Right hindlimb (tissue), 1 donor: Measurements from ENCODE around the gene WDR41.
"Not testable (repeated sequence)": the region's sequence is repeated elsewhere in the genome, so short reads cannot be mapped to it uniquely, and the experiment has no call there.

Experiments used
- DNase-seq: peaks from one replicate; pipeline ENCODE4 v3.0.0-alpha.2; 2018

Gene WDR41

DNA sequence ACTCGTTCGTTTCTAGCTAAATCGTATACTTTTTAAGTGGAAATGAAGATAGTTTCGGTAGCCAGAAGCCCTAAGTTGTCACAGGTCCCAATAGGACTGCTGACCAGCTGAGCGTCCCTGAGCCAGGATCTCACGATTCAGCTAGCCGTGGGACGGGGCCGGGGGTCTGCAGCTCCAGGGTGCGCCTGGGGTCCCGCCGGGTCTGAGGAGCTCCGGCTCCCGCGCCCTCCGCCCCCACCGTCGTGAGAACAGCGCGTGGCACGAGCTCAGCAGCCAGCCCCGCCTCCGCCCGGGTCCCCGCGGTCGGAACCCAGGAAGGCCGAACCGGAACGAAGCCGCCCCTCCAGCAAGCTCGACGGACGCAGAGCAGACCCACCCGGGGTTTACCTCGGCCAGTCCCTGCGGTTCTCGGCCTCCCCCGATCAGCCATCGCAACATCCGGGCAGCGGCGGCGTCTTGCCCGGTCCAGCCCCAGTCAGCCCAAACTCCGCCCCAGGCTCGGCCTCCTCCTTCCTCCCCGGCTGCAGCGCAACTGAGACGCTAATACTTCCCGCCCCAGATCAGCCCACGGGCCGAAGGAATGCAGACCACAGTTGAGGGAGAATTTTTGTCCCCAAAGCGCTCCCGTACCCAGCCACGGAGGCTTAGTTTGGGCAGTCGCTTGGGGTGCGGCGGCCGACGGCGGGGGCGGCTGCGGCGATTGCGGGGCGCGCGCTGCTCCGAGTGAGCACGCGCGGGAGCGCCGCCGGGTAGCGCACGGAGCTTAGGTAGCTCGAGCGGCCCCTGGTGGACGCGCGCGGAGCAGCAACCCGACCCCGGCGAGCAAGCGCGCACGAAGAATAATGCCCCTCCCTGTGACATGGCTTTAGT, at the start of gene WDR41:
Gene WDR41 (minus strand): TSS at position 534 of the 870 bp plus-strand sequence. CDS start 96 bp downstream, at position 438.
- DNase-seq, result peak; percentile 98

GRCh38 chr5:77531297-77531696, 39.2 kb upstream of the WDR41 start:
- DNase-seq, result no peak

DNA sequence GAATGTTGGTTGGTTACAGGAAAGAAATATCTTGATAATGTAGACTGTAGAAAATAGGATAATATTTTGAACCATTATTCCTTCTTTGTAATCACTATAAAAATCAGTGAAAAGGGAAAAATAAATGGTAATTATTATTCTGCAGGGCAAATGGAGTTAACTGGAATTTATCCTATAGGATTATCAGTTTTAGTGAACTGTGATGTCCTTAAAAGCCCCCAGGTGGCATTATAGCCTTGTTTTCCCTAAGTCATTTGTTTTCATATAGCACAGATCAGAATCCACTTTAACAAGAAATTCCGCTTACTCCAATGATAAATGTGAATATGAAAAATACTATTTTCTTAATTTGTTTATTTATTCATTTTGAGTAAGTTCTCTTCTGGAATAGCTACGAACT, 26.2 kb upstream of the WDR41 start:
- no peak for DNase-seq

- no peak for DNase-seq
Measured at GRCh38 chr5:77514457-77514856, 22.3 kb upstream of the WDR41 start.

- no peak for DNase-seq
Measured at GRCh38 chr5:77513321-77513720, 21.2 kb upstream of the WDR41 start.

GRCh38 chr5:77501132-77501531, 9.0 kb upstream of the WDR41 start:
- not testable (repeated sequence) for DNase-seq

- no peak for DNase-seq
Measured at GRCh38 chr5:77499973-77500372, 7.9 kb upstream of the WDR41 start.

- DNase-seq, result no peak
Measured at GRCh38 chr5:77499441-77499840, 7.3 kb upstream of the WDR41 start.

DNA sequence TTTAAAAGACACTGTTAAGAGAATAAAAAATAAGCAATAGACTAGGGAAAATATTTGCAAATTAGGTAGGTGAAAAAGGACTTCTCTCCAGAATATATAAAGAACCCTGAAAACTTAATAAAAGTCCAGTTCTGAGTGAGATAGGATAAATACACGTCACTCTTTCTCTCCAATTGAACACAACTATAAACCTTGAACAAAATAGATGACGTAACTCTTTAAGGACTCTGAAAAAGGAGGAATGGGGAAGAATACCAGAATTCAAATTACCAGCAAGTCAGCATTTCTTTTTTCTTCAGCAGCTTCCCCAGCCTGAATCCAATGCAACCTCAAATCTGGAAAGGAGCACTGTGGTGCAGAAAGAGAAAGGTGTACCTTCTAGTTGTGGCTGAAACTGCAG, 6.8 kb upstream of the WDR41 start:
- DNase-seq, result no peak

DNA sequence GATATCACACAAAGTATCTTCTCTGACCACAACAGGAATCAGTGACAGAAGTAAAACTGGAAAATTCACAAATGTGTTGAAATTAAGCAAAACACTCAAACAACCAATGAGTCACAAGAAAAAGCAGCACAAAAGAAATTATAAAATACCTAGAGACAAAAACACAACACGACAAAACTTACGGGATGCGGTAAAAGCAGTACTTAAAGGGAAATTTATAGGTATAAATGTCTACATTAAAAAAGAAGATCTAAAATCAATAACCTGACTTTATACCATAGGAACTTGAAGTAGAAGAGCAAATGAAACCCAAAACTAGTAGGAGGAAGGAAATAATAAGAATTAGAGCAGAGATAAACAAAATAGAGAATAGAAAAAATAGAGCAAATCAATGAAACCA, 2.8 kb upstream of the WDR41 start:
- DNase-seq, result no peak

- DNase-seq, result no peak
Measured at GRCh38 chr5:77492653-77493000, 511 bp upstream of the WDR41 start.

DNA sequence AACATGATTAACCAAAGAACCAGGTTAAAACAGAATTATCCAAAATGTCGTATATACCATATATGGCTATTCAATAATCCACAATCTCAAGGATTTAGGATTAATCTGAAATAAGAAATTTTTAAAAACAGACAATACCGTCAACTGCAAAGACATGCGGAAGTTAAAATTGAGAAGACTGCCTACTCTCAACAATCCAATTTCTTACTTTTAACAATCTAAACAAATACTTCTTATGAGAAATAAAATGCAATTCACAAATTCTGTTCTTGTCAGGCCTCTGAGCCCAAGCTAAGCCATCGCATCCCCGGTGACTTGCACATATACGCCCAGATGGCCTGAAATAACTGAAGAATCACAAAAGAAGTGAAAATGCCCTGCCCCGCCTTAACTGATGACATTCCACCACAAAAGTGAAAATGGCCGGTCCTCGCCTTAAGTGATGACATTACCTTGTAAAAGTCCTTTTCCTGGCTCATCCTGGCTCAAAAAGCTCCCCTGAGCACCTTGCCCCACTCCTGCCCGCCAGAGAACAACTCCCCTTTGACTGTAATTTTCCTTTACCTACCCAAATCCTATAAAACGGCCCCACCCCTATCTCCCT, 1.3 kb downstream of the WDR41 start:
- peak; percentile 21 for DNase-seq

- no peak for DNase-seq
Measured at GRCh38 chr5:77486344-77486962, 5.7 kb downstream of the WDR41 start.

DNA sequence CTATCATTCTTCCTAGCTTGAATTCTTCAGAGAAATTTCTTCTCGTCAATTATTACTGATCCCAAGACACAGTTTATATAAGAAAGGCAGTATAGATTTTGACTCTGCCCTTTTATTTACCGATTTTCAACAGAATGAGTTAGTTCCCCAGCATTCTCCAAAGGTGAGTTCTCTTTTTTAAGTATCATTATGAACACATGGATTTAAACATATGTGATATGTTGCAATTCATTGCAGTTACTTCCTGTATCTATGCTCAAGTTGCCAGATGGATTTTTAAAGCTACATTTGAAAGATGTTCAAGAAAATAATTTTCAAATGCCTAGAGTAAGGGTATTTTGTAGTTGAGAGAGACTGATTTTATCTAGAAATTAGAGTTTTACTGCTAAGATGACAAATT, 8.4 kb downstream of the WDR41 start:
- DNase-seq, result no peak

DNA sequence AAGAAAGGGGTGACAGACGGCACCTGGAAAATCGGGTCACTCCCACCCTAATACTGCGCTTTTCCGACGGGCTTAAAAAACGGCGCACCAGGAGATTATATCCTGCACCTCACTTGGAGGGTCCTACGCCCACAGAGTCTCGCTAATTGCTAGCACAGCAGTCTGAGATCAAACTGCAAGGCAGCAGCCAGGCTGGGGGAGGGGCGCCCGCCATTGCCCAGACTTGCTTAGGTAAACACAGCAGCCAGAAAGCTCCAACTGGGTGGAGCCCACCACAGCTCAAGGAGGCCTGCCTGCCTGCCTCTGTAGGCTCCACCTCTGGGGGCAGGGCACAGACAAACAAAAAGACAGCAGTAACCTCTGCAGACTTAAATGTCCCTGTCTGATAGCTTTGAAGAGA, 17.1 kb downstream of the WDR41 start:
- DNase-seq, result not testable (repeated sequence)

GRCh38 chr5:77468875-77469274, 23.2 kb downstream of the WDR41 start:
- DNase-seq, result not testable (repeated sequence)

- DNase-seq, result no peak
Measured at GRCh38 chr5:77463905-77464304, 28.2 kb downstream of the WDR41 start.

GRCh38 chr5:77461287-77461686, 30.8 kb downstream of the WDR41 start:
- no peak for DNase-seq

DNA sequence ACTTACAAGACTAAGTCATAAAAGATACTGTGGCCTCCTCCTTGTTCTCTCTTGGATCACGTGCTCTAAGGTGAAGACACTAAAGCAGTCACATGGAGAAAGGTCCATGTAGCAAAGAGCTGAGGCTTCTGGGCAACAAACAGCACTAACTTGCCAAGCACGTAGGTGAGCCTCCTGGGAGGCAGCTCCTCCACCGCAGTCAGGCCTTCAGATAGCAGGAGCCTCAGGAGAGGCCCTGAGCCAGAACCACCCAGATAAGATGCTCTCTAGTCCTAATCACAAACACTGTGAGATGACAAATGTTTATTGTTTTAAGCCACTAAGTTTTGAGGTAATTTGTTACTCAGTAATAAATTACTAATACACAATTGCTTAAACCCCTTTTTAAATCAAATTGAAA, 38.0 kb downstream of the WDR41 start:
- DNase-seq, result no peak

DNA sequence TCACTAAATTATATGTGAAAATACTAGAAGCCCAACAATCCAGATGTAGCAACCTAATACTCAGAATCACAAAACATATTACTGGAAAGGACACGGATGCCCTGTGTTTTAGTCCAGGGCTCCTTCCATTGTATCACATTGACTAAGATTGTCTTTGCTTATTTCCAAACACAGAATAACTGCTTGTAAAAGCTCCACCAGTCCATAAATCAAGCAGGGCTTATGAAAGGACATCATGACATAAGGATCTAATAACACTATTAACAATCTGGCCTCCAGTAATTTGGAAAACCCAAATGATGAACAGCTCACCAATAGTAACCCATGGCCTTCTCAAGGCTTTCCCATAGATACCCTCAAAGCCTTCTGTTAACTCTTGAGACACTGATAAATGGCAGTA, 39.8 kb downstream of the WDR41 start:
- no peak for DNase-seq

DNA sequence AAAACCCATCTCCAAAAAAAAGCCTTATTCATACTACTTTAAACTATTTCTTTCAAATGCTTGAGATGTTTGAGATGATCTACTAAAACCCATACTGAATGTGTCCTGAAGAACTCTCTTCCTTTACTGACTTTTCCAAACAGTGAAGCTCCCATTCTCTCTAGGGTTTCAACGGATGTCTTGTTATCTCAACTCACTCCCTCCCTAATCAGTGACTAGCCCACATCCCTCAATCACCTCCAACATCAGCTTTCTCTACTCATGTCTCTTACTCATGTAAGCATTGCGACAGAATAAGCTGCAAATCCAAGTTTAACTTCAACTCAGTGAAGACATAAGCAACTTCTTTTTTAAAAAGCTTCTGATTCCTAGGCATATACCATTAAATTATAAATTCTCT, 42.1 kb downstream of the WDR41 start:
- no peak for DNase-seq

- no peak for DNase-seq
Measured at GRCh38 chr5:77449277-77449676, 42.8 kb downstream of the WDR41 start.

- no peak for DNase-seq
Measured at GRCh38 chr5:77448831-77449230, 43.3 kb downstream of the WDR41 start.

DNA sequence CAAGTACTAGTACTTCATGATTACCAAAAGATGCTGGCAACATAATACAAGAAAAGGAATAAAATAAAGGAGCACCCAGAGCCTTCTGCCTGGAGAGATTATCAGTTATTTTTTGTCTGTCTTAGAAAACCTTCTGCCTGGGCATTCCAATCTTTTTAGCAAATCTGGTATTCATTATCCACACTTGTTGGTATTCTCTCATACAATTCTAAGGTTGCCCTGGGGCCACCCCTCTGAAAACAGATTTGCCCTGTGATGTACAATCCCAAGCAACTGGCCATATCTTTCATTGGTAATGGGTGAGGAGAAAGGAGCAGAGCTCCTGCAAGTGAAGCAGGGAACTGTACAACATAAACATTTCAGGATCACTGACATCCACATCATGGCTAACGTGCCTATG, 47.8 kb downstream of the WDR41 start:
- DNase-seq, result no peak
